HEK293 (cell line): Measurements from ENCODE around the gene KRTAP26-1.

Experiments
- CTCF ChIA-PET: fragments of 350-600 bp; formaldehyde crosslinking; extraction: SDS; loops from one replicate; lab custom pipeline; 2021; ENCODE audit warnings: antibody characterized with exemption; lab: Yijun Ruan, JAX
- POLR2A ChIA-PET: fragments of 300-600 bp; formaldehyde crosslinking; extraction: SDS; loops from one replicate; lab custom pipeline; 2020; ENCODE audit warnings: antibody characterized with exemption, inconsistent platforms; lab: Yijun Ruan, JAX
- H3K27ac ChIP-seq: fragments of 200-500 bp; sonication (Bioruptor generic); 2 replicates; pipeline ENCODE4 v1.5.1; 2014; ENCODE audit warnings: low read depth, low read length, control low read depth, inconsistent platforms; ENCODE audit errors: extremely low read depth
- H3K36me3 ChIP-seq, 2 experiments: fragments of 200-500 bp in 1 of 2; sonication (Bioruptor generic) in 1 of 2; 1 replicate in 1 of 2; 2 replicates in 1 of 2; pipeline ENCODE4 v1.5.1; 2014 to 2017; ENCODE audit warnings: inconsistent platforms in 2 of 2, low read length in 2 of 2; ENCODE audit not compliant: control insufficient read depth in 2 of 2, insufficient read depth in 1 of 2
- H3K4me1 ChIP-seq: fragments of 200-500 bp; sonication (Bioruptor generic); 2 replicates; pipeline ENCODE4 v1.5.1; 2014; ENCODE audit warnings: mild to moderate bottlenecking, low read length, inconsistent platforms; ENCODE audit not compliant: control insufficient read depth, insufficient read depth
- H3K4me3 ChIP-seq: 2 replicates; pipeline ENCODE4 v1.5.1; 2011; ENCODE audit warnings: low read depth, mild to moderate bottlenecking, control low read depth, low read length, moderate library complexity
- H3K9me3 ChIP-seq: fragments of 200-500 bp; sonication (Bioruptor generic); 2 replicates; pipeline ENCODE4 v1.5.1; 2014; ENCODE audit warnings: low read depth, low read length, inconsistent platforms; ENCODE audit not compliant: control insufficient read depth, insufficient read depth
- GFI1B ChIP-seq: fragments of 450-650 bp; formaldehyde crosslinking; IDR thresholded peaks from 2 replicates; pipeline ENCODE4 v1.5.1; 2016; ENCODE audit warnings: missing biosample characterization, missing genetic modification characterization
- KLF7 ChIP-seq: fragments of 450-650 bp; formaldehyde crosslinking; IDR thresholded peaks from 2 replicates; pipeline ENCODE4 v1.5.1; 2016; ENCODE audit warnings: missing biosample characterization, missing genetic modification characterization, borderline replicate concordance
- RBAK ChIP-seq: fragments of 450-650 bp; formaldehyde crosslinking; IDR thresholded peaks from 2 replicates; pipeline ENCODE4 v1.5.1; 2016; ENCODE audit warnings: missing biosample characterization, missing genetic modification characterization
- ZFP69B ChIP-seq: fragments of 450-650 bp; formaldehyde crosslinking; IDR thresholded peaks from 2 replicates; pipeline ENCODE4 v1.5.1; 2016; ENCODE audit warnings: missing biosample characterization, missing genetic modification characterization
- ZNF114 ChIP-seq: fragments of 450-650 bp; formaldehyde crosslinking; IDR thresholded peaks from 2 replicates; pipeline ENCODE4 v1.5.0; 2017; ENCODE audit warnings: missing biosample characterization, missing genetic modification characterization
- ZNF140 ChIP-seq: fragments of 450-650 bp; formaldehyde crosslinking; IDR thresholded peaks from 2 replicates; pipeline ENCODE4 v1.5.1; 2016; ENCODE audit warnings: missing biosample characterization, missing genetic modification characterization
- ZNF19 ChIP-seq: fragments of 450-650 bp; formaldehyde crosslinking; IDR thresholded peaks from 2 replicates; pipeline ENCODE4; 2016; ENCODE audit warnings: missing biosample characterization, missing genetic modification characterization, low read depth
- ZNF354C ChIP-seq: fragments of 450-650 bp; formaldehyde crosslinking; IDR thresholded peaks from 2 replicates; pipeline ENCODE4 v1.5.1; 2016; ENCODE audit warnings: missing biosample characterization, missing genetic modification characterization, low read depth, borderline replicate concordance
- ZNF394 ChIP-seq: fragments of 450-650 bp; formaldehyde crosslinking; IDR thresholded peaks from 2 replicates; pipeline ENCODE4 v1.5.1; 2016; ENCODE audit warnings: missing biosample characterization, missing genetic modification characterization, mild to moderate bottlenecking, moderate library complexity, borderline replicate concordance
- ZNF560 ChIP-seq: fragments of 450-650 bp; formaldehyde crosslinking; IDR thresholded peaks from 2 replicates; pipeline ENCODE4 v1.5.1; 2017; ENCODE audit warnings: missing biosample characterization, missing genetic modification characterization, borderline replicate concordance
- ZNF596 ChIP-seq: fragments of 450-650 bp; IDR thresholded peaks from 2 replicates; pipeline ENCODE4 v1.5.0; 2018; ENCODE audit warnings: missing biosample characterization, mild to moderate bottlenecking, missing genetic modification characterization, moderate library complexity
- ZNF664 ChIP-seq: fragments of 450-650 bp; formaldehyde crosslinking; IDR thresholded peaks from 2 replicates; pipeline ENCODE4 v1.5.1; 2016; ENCODE audit warnings: missing biosample characterization, missing genetic modification characterization
- ZNF677 ChIP-seq: fragments of 450-650 bp; IDR thresholded peaks from 2 replicates; pipeline ENCODE4 v1.5.0; 2018; ENCODE audit warnings: missing biosample characterization, mild to moderate bottlenecking, missing genetic modification characterization, moderate library complexity
- ZNF768 ChIP-seq: fragments of 450-650 bp; formaldehyde crosslinking; IDR thresholded peaks from 2 replicates; pipeline ENCODE4 v1.5.1; 2018; ENCODE audit warnings: missing biosample characterization, mild to moderate bottlenecking, missing genetic modification characterization
- TF ChIP-seq, protein P1 (sequence below): fragments of 450-650 bp; formaldehyde crosslinking; IDR thresholded peaks from 2 replicates; pipeline ENCODE4; 2016; ENCODE audit warnings: missing biosample characterization, missing genetic modification characterization
- TF ChIP-seq, protein P2 (sequence below): fragments of 450-650 bp; formaldehyde crosslinking; IDR thresholded peaks from 2 replicates; pipeline ENCODE4 v1.5.1; 2016; ENCODE audit warnings: missing biosample characterization, missing genetic modification characterization, borderline replicate concordance
- TF ChIP-seq, protein P3 (sequence below): fragments of 450-650 bp; formaldehyde crosslinking; IDR thresholded peaks from 2 replicates; pipeline ENCODE4 v1.5.1; 2016; ENCODE audit warnings: missing biosample characterization, missing genetic modification characterization

Gene KRTAP26-1

DNA sequence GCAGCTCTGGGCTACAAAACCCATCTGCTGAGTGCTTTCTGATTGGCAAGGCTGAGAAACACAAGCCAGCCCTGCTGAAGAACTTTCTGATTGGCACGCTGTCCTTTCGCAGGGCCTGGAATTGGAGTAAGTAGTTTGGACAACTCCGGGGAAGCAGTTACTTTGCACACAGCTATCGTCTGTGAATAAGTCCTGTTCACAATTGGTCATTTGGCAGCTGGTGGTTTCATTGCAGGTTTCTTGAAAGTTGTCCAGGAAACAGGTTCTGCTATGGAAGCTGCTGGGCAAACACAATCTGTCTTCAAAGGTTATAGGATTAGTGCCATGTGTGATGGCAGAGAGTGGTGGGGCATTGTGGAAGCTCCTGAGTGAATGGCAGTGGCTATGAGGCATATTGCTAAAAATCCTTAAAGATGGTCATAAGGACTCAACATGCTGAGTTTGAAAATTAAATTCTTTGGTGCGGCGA lies 17.2 kb upstream of the KRTAP26-1 start, which contains the start of gene KRTAP27-1:
TSS of gene KRTAP27-1 (minus strand) at position 419 of the 469 bp plus-strand sequence. CDS start at position 393, 26 bp downstream.
- CTCF ChIA-PET: interaction anchor here (0.6 to 2.4 kb wide), 6 partner anchors 72 to 749 kb away, joined by 3 to 8 read pairs (median 4); no protein-coding TSS in a partner anchor
- no peaks in the 10 kb centered on the region for H3K36me3 ChIP-seq
- no peak within 1 kb of the TSS for H3K4me3 ChIP-seq
- H3K9me3 ChIP-seq: no peaks in the 10 kb centered on the region
- TF ChIP-seq ZNF19 (tag by site-specific recombination) (no peak), ZNF394 (tag by site-specific recombination) (no peak), ZNF140 (tag by site-specific recombination) (no peak), ZNF596 (tag by site-specific recombination) (no peak), RBAK (tag by site-specific recombination) (no peak), KLF7 (tag by site-specific recombination) (no peak), ZNF677 (no peak), ZNF664 (tag by site-specific recombination) (no peak), ZNF560 (tag by site-specific recombination) (no peak), ZNF768 (no peak), ZFP69B (tag by site-specific recombination) (no peak), GFI1B (tag by site-specific recombination) (no peak)
- TF ChIP-seq, protein P1, sequence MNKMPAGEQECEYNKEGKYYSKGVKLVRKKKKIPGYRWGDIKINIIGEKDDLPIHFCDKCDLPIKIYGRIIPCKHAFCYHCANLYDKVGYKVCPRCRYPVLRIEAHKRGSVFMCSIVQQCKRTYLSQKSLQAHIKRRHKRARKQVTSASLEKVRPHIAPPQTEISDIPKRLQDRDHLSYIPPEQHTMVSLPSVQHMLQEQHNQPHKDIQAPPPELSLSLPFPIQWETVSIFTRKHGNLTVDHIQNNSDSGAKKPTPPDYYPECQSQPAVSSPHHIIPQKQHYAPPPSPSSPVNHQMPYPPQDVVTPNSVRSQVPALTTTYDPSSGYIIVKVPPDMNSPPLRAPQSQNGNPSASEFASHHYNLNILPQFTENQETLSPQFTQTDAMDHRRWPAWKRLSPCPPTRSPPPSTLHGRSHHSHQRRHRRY (tag by site-specific recombination): no peak
- TF ChIP-seq, protein P2, sequence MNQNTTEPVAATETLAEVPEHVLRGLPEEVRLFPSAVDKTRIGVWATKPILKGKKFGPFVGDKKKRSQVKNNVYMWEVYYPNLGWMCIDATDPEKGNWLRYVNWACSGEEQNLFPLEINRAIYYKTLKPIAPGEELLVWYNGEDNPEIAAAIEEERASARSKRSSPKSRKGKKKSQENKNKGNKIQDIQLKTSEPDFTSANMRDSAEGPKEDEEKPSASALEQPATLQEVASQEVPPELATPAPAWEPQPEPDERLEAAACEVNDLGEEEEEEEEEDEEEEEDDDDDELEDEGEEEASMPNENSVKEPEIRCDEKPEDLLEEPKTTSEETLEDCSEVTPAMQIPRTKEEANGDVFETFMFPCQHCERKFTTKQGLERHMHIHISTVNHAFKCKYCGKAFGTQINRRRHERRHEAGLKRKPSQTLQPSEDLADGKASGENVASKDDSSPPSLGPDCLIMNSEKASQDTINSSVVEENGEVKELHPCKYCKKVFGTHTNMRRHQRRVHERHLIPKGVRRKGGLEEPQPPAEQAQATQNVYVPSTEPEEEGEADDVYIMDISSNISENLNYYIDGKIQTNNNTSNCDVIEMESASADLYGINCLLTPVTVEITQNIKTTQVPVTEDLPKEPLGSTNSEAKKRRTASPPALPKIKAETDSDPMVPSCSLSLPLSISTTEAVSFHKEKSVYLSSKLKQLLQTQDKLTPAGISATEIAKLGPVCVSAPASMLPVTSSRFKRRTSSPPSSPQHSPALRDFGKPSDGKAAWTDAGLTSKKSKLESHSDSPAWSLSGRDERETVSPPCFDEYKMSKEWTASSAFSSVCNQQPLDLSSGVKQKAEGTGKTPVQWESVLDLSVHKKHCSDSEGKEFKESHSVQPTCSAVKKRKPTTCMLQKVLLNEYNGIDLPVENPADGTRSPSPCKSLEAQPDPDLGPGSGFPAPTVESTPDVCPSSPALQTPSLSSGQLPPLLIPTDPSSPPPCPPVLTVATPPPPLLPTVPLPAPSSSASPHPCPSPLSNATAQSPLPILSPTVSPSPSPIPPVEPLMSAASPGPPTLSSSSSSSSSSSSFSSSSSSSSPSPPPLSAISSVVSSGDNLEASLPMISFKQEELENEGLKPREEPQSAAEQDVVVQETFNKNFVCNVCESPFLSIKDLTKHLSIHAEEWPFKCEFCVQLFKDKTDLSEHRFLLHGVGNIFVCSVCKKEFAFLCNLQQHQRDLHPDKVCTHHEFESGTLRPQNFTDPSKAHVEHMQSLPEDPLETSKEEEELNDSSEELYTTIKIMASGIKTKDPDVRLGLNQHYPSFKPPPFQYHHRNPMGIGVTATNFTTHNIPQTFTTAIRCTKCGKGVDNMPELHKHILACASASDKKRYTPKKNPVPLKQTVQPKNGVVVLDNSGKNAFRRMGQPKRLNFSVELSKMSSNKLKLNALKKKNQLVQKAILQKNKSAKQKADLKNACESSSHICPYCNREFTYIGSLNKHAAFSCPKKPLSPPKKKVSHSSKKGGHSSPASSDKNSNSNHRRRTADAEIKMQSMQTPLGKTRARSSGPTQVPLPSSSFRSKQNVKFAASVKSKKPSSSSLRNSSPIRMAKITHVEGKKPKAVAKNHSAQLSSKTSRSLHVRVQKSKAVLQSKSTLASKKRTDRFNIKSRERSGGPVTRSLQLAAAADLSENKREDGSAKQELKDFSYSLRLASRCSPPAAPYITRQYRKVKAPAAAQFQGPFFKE (tag by site-specific recombination): no peak
- TF ChIP-seq, protein P3, sequence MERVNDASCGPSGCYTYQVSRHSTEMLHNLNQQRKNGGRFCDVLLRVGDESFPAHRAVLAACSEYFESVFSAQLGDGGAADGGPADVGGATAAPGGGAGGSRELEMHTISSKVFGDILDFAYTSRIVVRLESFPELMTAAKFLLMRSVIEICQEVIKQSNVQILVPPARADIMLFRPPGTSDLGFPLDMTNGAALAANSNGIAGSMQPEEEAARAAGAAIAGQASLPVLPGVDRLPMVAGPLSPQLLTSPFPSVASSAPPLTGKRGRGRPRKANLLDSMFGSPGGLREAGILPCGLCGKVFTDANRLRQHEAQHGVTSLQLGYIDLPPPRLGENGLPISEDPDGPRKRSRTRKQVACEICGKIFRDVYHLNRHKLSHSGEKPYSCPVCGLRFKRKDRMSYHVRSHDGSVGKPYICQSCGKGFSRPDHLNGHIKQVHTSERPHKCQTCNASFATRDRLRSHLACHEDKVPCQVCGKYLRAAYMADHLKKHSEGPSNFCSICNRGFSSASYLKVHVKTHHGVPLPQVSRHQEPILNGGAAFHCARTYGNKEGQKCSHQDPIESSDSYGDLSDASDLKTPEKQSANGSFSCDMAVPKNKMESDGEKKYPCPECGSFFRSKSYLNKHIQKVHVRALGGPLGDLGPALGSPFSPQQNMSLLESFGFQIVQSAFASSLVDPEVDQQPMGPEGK (tag by site-specific recombination): no peak
- H3K4me1 ChIP-seq: no peaks in the 10 kb centered on the region
- H3K27ac ChIP-seq: no peak within 1 kb of the TSS
- POLR2A ChIA-PET: no interaction called here

DNA sequence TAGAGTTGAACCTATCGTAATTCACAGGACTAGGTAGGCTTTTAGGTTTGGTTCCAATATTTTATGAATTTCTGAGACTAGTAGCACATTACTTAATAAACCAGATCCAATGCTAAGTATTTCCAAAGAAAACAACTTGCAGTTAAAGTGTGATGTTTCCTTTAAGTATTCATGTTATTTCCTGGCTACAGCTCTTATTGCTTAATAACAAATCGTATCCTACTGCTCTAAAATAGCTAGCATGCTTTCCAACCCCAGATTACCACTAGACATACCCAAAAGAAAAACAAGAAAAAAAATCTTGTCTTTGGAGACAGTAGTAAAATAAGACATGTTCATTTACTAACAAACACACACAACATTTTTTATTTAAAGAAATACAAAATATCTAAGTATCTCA lies 16.5 kb upstream of the KRTAP26-1 start:
- POLR2A ChIA-PET: no interaction called here
- TF ChIP-seq ZNF114 (tag by site-specific recombination) (no peak), ZNF354C (tag by site-specific recombination) (no peak)
- TF ChIP-seq, all 188 proteins: peak for 0
- Histone ChIP-seq H3K9me3 (no peaks in the 10 kb centered on the region), H3K4me3 (no peak overlapping the region), H3K36me3 (no peaks in the 10 kb centered on the region), H3K27ac (no peak overlapping the region), H3K4me1 (no peaks in the 10 kb centered on the region)
- CTCF ChIA-PET: interaction anchor here (0.6 to 2.4 kb wide), 3 partner anchors 72 to 101 kb away, joined by 3 to 8 read pairs (median 7); no protein-coding TSS in a partner anchor
